AG10803 (cell line): ENCODE measurements around the gene JAM2.
A peak's percentile ranks its signal among the peaks of the same experiment; 100 is the strongest.

Experiments used
- DNase-seq: peaks from one replicate; pipeline ENCODE4 v3.0.0; 2010; ENCODE audit warnings: low read depth
- H3K4me3 ChIP-seq: 2 replicates; pipeline ENCODE4 v1.5.1; 2011; ENCODE audit warnings: mild to moderate bottlenecking, low read length, control low read depth
- CTCF ChIP-seq: conservative IDR thresholded peaks from 2 replicates; pipeline ENCODE4 v1.5.1; 2011; ENCODE audit warnings: mild to moderate bottlenecking, low read length, control low read depth, inconsistent platforms

Gene JAM2

GRCh38 chr21:25721987-25722386, 82.9 kb downstream of the JAM2 start:
- no peak overlapping the region for H3K4me3 ChIP-seq
- DNase-seq: no peak
- TF ChIP-seq CTCF: no peak

- TF ChIP-seq CTCF: no peak
- no peak for DNase-seq
- no peak overlapping the region for H3K4me3 ChIP-seq
Measured at GRCh38 chr21:25722631-25723030, 83.6 kb downstream of the JAM2 start.

GRCh38 chr21:25732091-25732760, 93.2 kb downstream of the JAM2 start:
- TF ChIP-seq CTCF: no peak
- H3K4me3 ChIP-seq: no peak overlapping the region
- no peak for DNase-seq

- H3K4me3 ChIP-seq: peak overlapping the region; percentile 81
- no peak for TF ChIP-seq CTCF
- DNase-seq: peak; percentile 33
Measured at GRCh38 chr21:25733859-25734653, 95.0 kb downstream of the JAM2 start.

GRCh38 chr21:25734654-25734903, 95.5 kb downstream of the JAM2 start:
- no peak for TF ChIP-seq CTCF
- DNase-seq: no peak
- H3K4me3 ChIP-seq: peak overlapping the region; percentile 81

- TF ChIP-seq CTCF: 0 out of 2 replicates have a peak, but pooled peaks have one; percentile 2
- peak within 1 kb of the TSS; percentile 81 for H3K4me3 ChIP-seq
- peak; percentile 99 for DNase-seq
Measured at GRCh38 chr21:25734904-25735645, 96.0 kb downstream of the JAM2 start, which contains the start of the genes ATP5PF and GABPA. Gene ATP5PF (minus strand): TSS chr21:25734904. CDS start chr21:25729794, 5,110 bp downstream. Gene GABPA (plus strand): TSS chr21:25734972. CDS start chr21:25741599, 6,627 bp downstream.
